Measurements from ENCODE around the gene TEX10. TPM values are rescaled to one million over a fixed set of nuclear protein-coding genes. Genes with fewer than 3 reads are reported as not detected.

The TEX10 gene
- total RNA-seq, 1 donor from 2014 or later, result 28.7 TPM

DNA sequence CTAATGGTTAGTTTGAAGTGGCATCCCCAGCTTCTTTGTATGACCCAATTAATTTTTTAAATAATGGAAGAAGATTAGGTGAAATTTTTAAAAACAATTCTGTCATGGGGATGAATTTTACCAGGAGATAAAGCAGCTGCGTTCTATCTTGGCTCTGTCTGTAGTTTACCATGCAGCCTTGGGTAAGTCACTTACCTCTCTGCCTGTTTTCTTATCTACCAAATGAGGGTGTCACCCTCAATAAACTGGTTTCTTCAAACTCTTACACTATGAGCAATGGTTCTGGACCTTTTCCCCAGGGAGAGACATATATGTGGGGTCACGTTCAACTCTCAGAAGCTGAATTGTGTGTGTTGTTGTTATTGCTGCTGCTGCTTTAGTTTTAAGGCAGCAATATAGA, 71.7 kb downstream of the TEX10 start:
- no peak for DNase-seq
- POLR2A ChIA-PET, result no interaction called here
- H3K27ac Mint-ChIP-seq, result no peak overlapping the region
- intact Hi-C loops (cut with micrococcal nuclease), result no loop called here
- H3K27me3 Mint-ChIP-seq, result no peaks in the 10 kb centered on the region
- no peak for ATAC-seq (ENCODE audit: low read depth)
- H3K9me3 Mint-ChIP-seq, result peaks cover 10% of the 10 kb centered on the region
- H3K4me3 Mint-ChIP-seq, result no peak overlapping the region
- peaks cover 79% of the 10 kb centered on the region for H3K36me3 Mint-ChIP-seq (ENCODE audit: low read depth)
- H3K4me1 Mint-ChIP-seq, result no peaks in the 10 kb centered on the region
- TF ChIP-seq, protein P1, sequence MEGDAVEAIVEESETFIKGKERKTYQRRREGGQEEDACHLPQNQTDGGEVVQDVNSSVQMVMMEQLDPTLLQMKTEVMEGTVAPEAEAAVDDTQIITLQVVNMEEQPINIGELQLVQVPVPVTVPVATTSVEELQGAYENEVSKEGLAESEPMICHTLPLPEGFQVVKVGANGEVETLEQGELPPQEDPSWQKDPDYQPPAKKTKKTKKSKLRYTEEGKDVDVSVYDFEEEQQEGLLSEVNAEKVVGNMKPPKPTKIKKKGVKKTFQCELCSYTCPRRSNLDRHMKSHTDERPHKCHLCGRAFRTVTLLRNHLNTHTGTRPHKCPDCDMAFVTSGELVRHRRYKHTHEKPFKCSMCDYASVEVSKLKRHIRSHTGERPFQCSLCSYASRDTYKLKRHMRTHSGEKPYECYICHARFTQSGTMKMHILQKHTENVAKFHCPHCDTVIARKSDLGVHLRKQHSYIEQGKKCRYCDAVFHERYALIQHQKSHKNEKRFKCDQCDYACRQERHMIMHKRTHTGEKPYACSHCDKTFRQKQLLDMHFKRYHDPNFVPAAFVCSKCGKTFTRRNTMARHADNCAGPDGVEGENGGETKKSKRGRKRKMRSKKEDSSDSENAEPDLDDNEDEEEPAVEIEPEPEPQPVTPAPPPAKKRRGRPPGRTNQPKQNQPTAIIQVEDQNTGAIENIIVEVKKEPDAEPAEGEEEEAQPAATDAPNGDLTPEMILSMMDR (IDR thresholded peaks at IDR 0.05), result no peak
- CTCF ChIA-PET, result interaction anchor here (0.6 kb wide), 1 partner anchor 370 kb away, joined by 3 read pairs; no protein-coding TSS in a partner anchor

DNA sequence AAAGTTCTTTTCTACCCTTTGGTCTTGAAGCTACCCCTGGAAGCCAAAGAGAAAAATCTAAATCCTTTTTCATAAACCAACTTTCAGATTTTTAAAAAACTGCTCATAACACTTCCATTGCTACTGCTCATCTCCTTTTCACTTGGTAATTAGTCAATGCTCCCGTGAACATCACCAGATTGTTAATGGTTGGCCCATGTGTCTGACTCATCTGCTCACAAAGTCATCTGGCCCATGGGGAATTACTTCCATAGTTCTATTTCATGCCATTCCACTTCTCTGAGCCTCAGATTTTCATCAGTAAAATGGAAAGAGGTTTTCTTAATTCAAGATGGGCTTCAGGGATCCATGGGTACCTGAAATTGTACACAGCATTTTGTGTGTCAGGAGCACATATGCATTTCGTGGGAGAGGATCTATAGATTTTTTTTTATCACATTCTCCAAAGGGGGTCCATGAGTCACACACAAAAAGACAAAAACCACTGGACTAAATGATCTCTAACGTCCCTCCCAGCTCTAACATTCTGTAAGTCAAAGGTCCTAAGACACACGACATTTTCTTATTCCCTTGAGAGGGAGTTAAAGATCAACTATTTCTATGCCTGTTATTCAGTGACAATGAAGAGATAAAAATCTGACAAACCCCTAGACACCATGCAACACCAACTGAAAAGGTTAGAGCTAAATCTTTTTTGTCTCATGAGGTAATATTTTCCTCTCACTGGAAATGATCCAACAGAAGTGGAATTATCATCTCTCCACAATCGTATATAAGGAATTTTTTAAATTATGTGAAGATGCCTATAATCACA, 75.4 kb downstream of the TEX10 start:
- Mint-ChIP-seq H3K4me3 (no peak overlapping the region), H3K36me3 (ENCODE audit: low read depth) (peaks cover 70% of the 10 kb centered on the region), H3K4me1 (no peaks in the 10 kb centered on the region), H3K27me3 (no peaks in the 10 kb centered on the region), H3K27ac (no peak overlapping the region), H3K9me3 (no peaks in the 10 kb centered on the region)
- TF ChIP-seq, protein P1 (IDR thresholded peaks at IDR 0.05), result no peak
- no peak for DNase-seq
- intact Hi-C loops (cut with micrococcal nuclease), result no loop called here
- ATAC-seq (ENCODE audit: low read depth), result no peak
- POLR2A ChIA-PET, result no interaction called here
- CTCF ChIA-PET, result no interaction called here

DNA sequence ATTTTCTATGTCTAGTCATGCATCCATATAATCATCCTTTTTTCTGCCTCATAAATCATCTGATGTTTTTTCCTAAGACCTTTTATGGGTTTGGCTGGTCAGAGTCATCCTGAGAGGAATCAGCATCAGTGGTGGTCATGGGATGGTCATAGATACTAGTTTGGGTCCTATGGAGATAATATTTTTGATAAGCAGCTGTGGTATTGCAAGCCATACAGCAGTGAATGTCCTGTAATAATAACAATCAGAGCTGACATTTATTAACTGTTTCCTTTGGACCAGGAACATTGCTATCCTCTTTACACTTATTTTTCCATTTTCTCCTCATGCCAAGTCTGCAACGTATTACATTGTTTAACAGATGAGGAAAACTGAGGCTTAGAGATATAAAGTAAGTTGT, 83.1 kb downstream of the TEX10 start:
- POLR2A ChIA-PET, result no interaction called here

DNA sequence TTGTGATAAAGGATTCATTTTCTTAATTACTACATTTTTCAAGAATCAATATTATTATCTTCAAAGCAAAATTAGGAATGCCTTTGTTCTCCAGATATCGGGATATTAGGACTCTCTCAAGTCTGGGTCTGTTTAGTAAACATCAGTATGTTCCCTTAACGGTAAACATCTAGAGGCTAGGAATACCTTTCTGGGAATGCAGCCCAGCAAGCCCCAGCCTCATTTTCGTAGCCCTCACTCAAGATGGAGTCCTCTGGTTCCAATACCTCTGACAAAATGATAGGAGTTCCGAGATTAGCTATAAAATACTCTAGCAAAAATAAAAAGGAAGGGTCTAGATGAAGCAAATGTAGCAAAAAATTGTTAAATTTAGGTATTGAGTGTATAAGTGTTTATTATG, 84.5 kb downstream of the TEX10 start:
- intact Hi-C loops (cut with micrococcal nuclease), result no loop called here
- no peak overlapping the region for H3K4me3 Mint-ChIP-seq
- H3K9me3 Mint-ChIP-seq, result no peaks in the 10 kb centered on the region
- TF ChIP-seq, protein P1 (IDR thresholded peaks at IDR 0.05), result no peak
- H3K36me3 Mint-ChIP-seq (ENCODE audit: low read depth), result peaks cover 42% of the 10 kb centered on the region
- no peak overlapping the region for H3K27ac Mint-ChIP-seq
- ChIA-PET POLR2A (no interaction called here), CTCF (no interaction called here)
- ATAC-seq (ENCODE audit: low read depth) (no peak), DNase-seq (no peak)
- no peaks in the 10 kb centered on the region for H3K27me3 Mint-ChIP-seq
- H3K4me1 Mint-ChIP-seq, result no peaks in the 10 kb centered on the region

More for the DNA sequence above, 83.1 kb downstream of the TEX10 start:
- Mint-ChIP-seq H3K27ac (no peak overlapping the region), H3K36me3 (ENCODE audit: low read depth) (peaks cover 40% of the 10 kb centered on the region), H3K27me3 (no peaks in the 10 kb centered on the region), H3K9me3 (no peaks in the 10 kb centered on the region), H3K4me1 (no peaks in the 10 kb centered on the region), H3K4me3 (no peak overlapping the region)
- ATAC-seq (ENCODE audit: low read depth), result no peak
- intact Hi-C loops (cut with micrococcal nuclease), result no loop called here
- TF ChIP-seq, protein P1 (IDR thresholded peaks at IDR 0.05), result no peak
- CTCF ChIA-PET, result no interaction called here
- no peak for DNase-seq

DNA sequence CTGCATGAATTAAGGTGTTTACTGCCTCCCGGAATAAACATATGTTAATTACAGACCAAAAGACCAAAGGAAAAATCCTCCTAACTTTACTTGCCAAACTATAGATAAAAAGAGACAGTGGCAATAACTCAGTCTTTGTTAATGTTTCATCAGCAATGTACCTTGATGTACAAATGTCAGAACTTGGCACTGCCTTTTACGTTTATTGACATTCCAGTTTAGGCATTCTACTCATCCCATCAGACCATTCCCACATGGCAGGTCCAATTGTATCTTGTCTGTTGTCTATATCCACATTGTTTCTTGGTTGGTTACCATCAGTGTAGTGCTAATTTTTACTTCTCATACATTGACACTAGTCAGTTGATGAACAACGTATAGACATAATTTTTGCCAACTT, 85.5 kb downstream of the TEX10 start:
- no peak overlapping the region for H3K4me3 Mint-ChIP-seq
- no peak for DNase-seq
- H3K27ac Mint-ChIP-seq, result no peak overlapping the region
- CTCF ChIA-PET, result no interaction called here
- intact Hi-C loops (cut with micrococcal nuclease), result no loop called here
- peaks cover 34% of the 10 kb centered on the region for H3K36me3 Mint-ChIP-seq (ENCODE audit: low read depth)
- TF ChIP-seq, protein P1 (IDR thresholded peaks at IDR 0.05), result no peak
- H3K4me1 Mint-ChIP-seq, result no peaks in the 10 kb centered on the region
- POLR2A ChIA-PET, result no interaction called here
- ATAC-seq (ENCODE audit: low read depth), result no peak
- H3K27me3 Mint-ChIP-seq, result no peaks in the 10 kb centered on the region
- no peaks in the 10 kb centered on the region for H3K9me3 Mint-ChIP-seq

Other genes with a start within 250 kb of the TEX10 start
- 13.0 and 13.2 TPM in 2 replicates for gene MSANTD3, start 74.2 kb upstream of the TEX10 start, total RNA-seq
- gene TMEFF1, start 120.2 kb upstream of the TEX10 start, total RNA-seq, result 0.29 TPM in 1 of 2 replicates, not detected in the other
- 0.09 TPM in 1 of 2 replicates, not detected in the other for gene CAVIN4, start 225.1 kb upstream of the TEX10 start, total RNA-seq